ENCODE results near the gene TAB2.

TAB2 gene

DNA sequence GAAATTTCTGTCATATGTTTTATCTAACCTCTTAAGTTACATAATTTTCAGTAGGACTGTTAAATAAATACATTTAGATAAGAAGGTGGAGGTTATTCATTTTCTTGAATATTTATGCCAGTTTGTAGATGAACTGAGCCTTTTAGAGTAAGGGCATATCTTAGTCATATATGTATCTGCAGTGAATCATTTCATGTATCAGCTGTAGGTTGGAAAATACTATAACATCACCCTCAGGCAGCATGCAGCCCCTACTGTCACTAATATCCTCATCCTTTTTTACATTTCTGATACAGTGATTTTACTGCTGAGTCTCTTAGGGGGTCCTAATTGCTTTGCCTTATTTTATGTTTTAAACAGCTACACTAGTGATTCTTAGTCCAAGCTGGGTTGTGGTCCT, 63.0 kb downstream of the TAB2 start:
- TF ChIP-seq, protein P1, sequence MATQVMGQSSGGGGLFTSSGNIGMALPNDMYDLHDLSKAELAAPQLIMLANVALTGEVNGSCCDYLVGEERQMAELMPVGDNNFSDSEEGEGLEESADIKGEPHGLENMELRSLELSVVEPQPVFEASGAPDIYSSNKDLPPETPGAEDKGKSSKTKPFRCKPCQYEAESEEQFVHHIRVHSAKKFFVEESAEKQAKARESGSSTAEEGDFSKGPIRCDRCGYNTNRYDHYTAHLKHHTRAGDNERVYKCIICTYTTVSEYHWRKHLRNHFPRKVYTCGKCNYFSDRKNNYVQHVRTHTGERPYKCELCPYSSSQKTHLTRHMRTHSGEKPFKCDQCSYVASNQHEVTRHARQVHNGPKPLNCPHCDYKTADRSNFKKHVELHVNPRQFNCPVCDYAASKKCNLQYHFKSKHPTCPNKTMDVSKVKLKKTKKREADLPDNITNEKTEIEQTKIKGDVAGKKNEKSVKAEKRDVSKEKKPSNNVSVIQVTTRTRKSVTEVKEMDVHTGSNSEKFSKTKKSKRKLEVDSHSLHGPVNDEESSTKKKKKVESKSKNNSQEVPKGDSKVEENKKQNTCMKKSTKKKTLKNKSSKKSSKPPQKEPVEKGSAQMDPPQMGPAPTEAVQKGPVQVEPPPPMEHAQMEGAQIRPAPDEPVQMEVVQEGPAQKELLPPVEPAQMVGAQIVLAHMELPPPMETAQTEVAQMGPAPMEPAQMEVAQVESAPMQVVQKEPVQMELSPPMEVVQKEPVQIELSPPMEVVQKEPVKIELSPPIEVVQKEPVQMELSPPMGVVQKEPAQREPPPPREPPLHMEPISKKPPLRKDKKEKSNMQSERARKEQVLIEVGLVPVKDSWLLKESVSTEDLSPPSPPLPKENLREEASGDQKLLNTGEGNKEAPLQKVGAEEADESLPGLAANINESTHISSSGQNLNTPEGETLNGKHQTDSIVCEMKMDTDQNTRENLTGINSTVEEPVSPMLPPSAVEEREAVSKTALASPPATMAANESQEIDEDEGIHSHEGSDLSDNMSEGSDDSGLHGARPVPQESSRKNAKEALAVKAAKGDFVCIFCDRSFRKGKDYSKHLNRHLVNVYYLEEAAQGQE (IDR thresholded peaks at IDR 0.05; ENCODE audit: insufficient read depth in 1 of 2, low read depth in 2 of 2, low read length in 2 of 2) = no peak

GRCh38 chr6:149383371-149383770, 65.9 kb downstream of the TAB2 start:
- TF ChIP-seq SIN3A (IDR thresholded peaks at IDR 0.05; ENCODE audit: borderline replicate concordance, insufficient read depth, low read length) = no peak

DNA sequence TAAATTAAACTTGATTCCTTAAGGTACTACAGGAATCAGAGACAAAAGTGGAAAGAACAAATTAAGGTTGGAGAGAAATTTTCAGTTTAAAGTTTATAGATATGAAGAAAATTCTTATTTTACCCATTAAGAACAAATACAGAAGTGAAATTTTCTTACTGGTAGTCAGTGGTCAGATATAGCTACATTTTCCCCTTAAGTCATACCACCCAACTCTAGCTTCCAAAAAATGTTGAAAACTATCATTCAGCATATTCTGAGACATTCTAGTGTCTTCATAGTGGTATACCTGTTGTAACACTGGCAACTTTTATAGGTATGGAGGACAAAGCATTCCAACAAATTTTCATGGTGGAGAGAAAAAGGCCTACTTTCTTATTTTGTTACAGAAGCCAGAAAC, 67.0 kb downstream of the TAB2 start:
- TF ChIP-seq FOXP2 (optimal IDR thresholded peaks at IDR 0.05; ENCODE audit: borderline replicate concordance, extremely low read depth, extremely low read length, insufficient read depth) (no peak), POLR2AphosphoS5 (IDR thresholded peaks at IDR 0.05; ENCODE audit: low read depth, low read length) (no peak), TAF1 (IDR thresholded peaks at IDR 0.05; ENCODE audit: borderline replicate concordance, insufficient read depth, low read length) (no peak), SIN3A (IDR thresholded peaks at IDR 0.05; ENCODE audit: borderline replicate concordance, insufficient read depth, low read length) (no peak)
- TF ChIP-seq, protein P1 (IDR thresholded peaks at IDR 0.05; ENCODE audit: insufficient read depth in 1 of 2, low read depth in 2 of 2, low read length in 2 of 2) = no peak

DNA sequence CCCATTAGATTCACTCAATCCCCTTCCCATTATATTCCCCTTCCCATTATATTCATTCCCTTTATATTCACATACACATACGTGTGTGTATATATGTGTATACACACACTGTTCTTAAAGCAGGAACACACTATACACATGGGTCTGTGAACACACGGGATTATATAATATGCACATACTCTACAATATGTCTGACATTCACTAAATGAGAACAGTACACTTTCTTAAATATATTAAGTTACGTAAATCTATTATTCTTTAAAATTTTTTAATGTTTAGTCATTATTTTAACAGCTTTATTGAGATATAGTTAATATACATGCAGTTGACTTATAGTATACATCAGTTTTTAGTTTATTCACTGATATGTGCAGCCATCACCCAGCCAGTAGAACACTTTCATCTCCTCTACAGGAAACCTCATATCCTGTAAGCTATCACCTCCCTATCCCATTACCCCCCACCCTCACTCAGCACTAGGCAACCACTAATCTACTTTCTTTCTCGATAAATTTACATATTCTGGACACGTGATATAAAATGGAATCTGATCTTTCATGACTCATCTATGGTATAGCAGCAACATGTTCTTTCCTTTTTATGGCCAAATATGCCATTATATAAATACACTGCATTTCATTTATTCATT, 68.6 kb downstream of the TAB2 start:
- TF ChIP-seq FOXP2 (optimal IDR thresholded peaks at IDR 0.05; ENCODE audit: borderline replicate concordance, extremely low read depth, extremely low read length, insufficient read depth) = no peak
- TF ChIP-seq TAF1 (IDR thresholded peaks at IDR 0.05; ENCODE audit: borderline replicate concordance, insufficient read depth, low read length) = no peak
- no peak for TF ChIP-seq SIN3A (IDR thresholded peaks at IDR 0.05; ENCODE audit: borderline replicate concordance, insufficient read depth, low read length)
- TF ChIP-seq POLR2AphosphoS5 (IDR thresholded peaks at IDR 0.05; ENCODE audit: low read depth, low read length) = no peak
- TF ChIP-seq, protein P1 (IDR thresholded peaks at IDR 0.05; ENCODE audit: insufficient read depth in 1 of 2, low read depth in 2 of 2, low read length in 2 of 2) = no peak

DNA sequence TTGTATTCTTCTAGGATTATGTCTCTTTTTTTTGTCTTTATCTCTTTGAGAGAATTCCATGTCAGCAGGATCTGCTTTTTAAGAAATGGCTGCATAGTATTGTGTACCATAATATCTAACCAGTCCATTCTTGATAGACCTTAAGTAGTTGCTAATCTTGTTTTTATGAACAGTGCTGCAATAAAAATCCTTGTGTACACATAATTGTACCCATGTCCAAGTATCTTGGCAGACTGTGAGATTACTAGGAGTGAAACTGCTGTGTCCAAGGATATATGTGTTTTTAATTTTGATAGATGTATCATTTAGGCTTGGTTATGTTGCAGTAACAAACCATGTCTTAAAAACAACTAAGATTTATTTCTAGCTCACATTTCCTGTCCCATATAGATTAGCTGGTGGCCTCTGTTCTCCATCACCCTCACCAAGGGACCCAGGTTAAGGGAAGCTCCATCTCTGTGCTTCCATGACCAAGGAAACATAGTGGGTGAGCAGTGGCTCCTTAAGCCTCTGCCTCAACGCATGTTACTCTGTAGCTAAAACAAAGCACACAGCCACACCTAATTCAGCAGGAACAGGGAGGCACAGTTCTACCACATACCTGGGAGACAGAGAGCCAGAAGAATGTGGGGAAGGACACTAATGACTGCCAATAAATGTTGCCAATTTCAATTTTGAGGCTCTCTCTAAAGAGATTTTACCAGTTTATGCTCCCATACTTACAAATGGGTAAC, 70.4 kb downstream of the TAB2 start:
- TF ChIP-seq TAF1 (IDR thresholded peaks at IDR 0.05; ENCODE audit: borderline replicate concordance, insufficient read depth, low read length) (no peak), SIN3A (IDR thresholded peaks at IDR 0.05; ENCODE audit: borderline replicate concordance, insufficient read depth, low read length) (no peak), POLR2AphosphoS5 (IDR thresholded peaks at IDR 0.05; ENCODE audit: low read depth, low read length) (no peak), FOXP2 (optimal IDR thresholded peaks at IDR 0.05; ENCODE audit: borderline replicate concordance, extremely low read depth, extremely low read length, insufficient read depth) (no peak)
- TF ChIP-seq, protein P1 (IDR thresholded peaks at IDR 0.05; ENCODE audit: insufficient read depth in 1 of 2, low read depth in 2 of 2, low read length in 2 of 2) = no peak
